ENCODE results near the gene S100A12. TPM values are rescaled to one million over a fixed set of nuclear protein-coding genes. Genes with fewer than 3 reads are reported as not detected.
A peak's percentile ranks its signal among the peaks of the same experiment; 100 is the strongest.

The S100A12 gene
- total and polyA plus RNA-seq, 7 donors: 0.40 to 3.5 (median 1.7) TPM

DNA sequence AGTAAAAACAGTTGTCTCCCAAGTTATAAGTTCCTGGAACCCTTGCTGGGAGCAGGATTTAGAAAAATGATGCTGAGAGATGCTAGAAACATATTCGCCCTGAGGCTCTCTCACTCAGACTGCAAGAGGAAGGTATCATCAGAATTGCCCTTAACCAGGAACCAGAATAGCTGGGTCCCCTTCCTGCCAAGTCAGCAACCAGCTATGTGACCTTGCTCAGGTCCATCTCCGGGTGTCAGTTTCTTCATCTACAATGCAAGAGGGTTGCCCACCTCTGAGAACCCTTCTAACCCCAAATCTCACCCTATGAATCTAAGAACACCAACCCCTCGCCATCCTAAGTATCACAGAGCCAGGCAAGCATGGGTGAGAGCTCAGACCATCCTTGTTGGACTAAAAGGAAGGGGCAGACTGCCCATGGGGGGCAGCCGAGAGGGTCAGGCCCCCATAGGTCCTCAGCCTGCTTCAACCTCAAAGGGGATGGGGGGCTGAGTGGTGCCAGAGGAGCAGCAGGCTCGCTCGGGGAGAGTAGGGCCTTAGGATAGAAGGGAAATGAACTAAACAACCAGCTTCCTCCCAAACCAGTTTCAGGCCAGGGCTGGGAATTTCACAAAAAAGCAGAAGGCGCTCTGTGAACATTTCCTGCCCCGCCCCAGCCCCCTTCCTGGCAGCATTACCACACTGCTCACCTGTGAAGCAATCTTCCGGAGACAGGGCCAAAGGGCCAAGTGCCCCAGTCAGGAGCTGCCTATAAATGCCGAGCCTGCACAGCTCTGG lies 18.2 kb downstream of the S100A12 start:
- Histone ChIP-seq H3K4me1 (no peaks in the 10 kb centered on the region), H3K27ac (no peak overlapping the region), H3K4me3 (no peak overlapping the region), H3K9me3 (no peaks in the 10 kb centered on the region), H3K36me3 (ENCODE audit: insufficient read depth in 1 of 2, low read depth in 1 of 2) (no peaks in the 10 kb centered on the region), H3K27me3 (ENCODE audit: insufficient read depth in 3 of 3, low read length in 2 of 3) (peaks cover 0 to 4% (median 0%) of the 10 kb centered on the region in 3 donors)
- intact Hi-C loops (cut with DNase I): loop anchor here in 1 of 2 donors (10.0 kb wide), 1 partner anchor 398 kb away; no protein-coding TSS in a partner anchor
- ATAC-seq (peak; percentile 40 to 75 (median 56)), DNase-seq (peak; percentile 68 to 76)
- WGBS, 3 donors: 59 to 65% (median 60%) methylated on average over 10 of the region's 10 CpGs
- TF ChIP-seq, protein P1, sequence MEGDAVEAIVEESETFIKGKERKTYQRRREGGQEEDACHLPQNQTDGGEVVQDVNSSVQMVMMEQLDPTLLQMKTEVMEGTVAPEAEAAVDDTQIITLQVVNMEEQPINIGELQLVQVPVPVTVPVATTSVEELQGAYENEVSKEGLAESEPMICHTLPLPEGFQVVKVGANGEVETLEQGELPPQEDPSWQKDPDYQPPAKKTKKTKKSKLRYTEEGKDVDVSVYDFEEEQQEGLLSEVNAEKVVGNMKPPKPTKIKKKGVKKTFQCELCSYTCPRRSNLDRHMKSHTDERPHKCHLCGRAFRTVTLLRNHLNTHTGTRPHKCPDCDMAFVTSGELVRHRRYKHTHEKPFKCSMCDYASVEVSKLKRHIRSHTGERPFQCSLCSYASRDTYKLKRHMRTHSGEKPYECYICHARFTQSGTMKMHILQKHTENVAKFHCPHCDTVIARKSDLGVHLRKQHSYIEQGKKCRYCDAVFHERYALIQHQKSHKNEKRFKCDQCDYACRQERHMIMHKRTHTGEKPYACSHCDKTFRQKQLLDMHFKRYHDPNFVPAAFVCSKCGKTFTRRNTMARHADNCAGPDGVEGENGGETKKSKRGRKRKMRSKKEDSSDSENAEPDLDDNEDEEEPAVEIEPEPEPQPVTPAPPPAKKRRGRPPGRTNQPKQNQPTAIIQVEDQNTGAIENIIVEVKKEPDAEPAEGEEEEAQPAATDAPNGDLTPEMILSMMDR (IDR thresholded peaks at IDR 0.05): no peak

DNA sequence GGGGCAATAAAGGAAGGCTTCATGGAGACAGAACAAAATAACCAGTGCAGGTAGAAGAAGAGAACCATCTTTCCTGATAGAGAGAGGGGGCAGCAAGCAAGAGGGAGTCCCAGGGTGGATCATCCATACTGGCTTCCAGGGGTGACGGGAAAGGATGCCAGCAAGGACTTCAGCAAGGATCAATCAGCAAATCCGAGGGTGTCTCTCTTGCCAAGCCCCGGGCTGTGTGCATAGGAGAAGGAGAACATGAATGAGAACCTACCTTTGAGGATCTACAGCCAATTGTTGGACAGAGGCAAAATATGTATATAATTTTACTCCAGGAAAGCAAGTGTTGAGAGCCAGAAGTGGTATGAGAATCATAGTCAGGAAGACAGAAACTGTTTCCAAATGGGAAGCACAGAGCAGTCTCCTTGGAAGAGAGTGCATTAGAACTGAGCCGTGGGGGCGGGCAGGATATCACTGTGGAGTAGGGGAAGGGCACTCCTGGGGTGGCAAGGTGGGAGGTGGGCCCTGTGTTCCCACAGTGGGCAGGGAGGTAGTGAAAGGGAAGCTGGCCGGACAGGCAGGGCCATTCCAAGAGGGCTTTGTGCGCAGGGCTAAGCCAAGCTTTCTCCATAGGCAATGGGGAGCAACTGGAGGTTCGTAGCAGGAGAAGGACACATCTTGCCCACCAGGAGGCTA lies 18.9 kb downstream of the S100A12 start:
- TF ChIP-seq, protein P1 (IDR thresholded peaks at IDR 0.05): no peak
- Histone ChIP-seq H3K4me3 (no peak overlapping the region), H3K36me3 (ENCODE audit: insufficient read depth in 1 of 2, low read depth in 1 of 2) (no peaks in the 10 kb centered on the region), H3K4me1 (no peaks in the 10 kb centered on the region), H3K9me3 (no peaks in the 10 kb centered on the region), H3K27ac (no peak overlapping the region), H3K27me3 (ENCODE audit: insufficient read depth in 3 of 3, low read length in 2 of 3) (peaks cover 0 to 4% (median 0%) of the 10 kb centered on the region in 3 donors)
- ATAC-seq (no peak), DNase-seq (no peak)
- intact Hi-C loops (cut with DNase I): loop anchor here in 1 of 2 donors (10.0 kb wide), 1 partner anchor 398 kb away; no protein-coding TSS in a partner anchor
- 66 to 79% (median 79%) methylated on average over 8 of the region's 8 CpGs for WGBS, 3 donors

DNA sequence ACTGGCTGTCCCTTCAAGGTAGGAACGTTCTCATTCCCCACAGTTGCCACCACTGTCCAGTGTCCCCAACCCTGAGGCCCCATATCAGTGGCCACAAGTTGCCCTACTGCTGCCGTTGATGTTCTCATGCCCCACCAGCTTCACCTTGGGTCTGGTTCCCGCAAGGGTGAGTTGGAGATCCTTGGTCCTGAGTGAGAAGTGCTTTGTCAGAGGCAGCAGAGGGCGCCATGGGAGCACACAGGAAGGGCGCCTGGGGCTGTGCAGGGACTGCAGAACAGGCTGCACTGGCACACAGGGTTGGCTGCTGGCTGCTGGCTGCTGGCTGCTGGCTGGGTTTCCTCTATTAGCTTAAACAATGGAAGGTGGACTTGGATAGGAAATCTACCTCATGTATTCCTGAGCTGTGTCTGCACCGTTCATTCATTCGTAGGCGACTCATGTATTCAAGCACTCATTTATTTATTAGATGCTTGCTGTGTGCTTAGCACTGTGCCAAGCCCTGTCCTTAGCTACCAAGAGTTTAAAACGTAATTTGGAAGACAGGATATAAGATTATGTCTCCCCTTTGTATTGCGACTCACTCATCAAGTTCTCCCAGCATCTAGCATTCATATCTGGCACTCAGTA lies 19.9 kb downstream of the S100A12 start:
- 43 to 51% (median 44%) methylated on average over 10 of the region's 10 CpGs for WGBS, 3 donors
- H3K36me3 ChIP-seq (ENCODE audit: insufficient read depth in 1 of 2, low read depth in 1 of 2): no peaks in the 10 kb centered on the region
- no peak overlapping the region for H3K27ac ChIP-seq
- no peaks in the 10 kb centered on the region for H3K4me1 ChIP-seq
- H3K27me3 ChIP-seq (ENCODE audit: insufficient read depth in 3 of 3, low read length in 2 of 3): peaks cover 0 to 4% (median 0%) of the 10 kb centered on the region in 3 donors
- intact Hi-C loops (cut with DNase I): loop anchor here in 1 of 2 donors (10.0 kb wide), 1 partner anchor 399 kb away; no protein-coding TSS in a partner anchor
- TF ChIP-seq, protein P1 (IDR thresholded peaks at IDR 0.05): peak; percentile 37
- DNase-seq: peak; percentile 64 to 72
- H3K4me3 ChIP-seq: no peak overlapping the region
- H3K9me3 ChIP-seq: no peaks in the 10 kb centered on the region
- peak; percentile 73 to 77 (median 76) for ATAC-seq

DNA sequence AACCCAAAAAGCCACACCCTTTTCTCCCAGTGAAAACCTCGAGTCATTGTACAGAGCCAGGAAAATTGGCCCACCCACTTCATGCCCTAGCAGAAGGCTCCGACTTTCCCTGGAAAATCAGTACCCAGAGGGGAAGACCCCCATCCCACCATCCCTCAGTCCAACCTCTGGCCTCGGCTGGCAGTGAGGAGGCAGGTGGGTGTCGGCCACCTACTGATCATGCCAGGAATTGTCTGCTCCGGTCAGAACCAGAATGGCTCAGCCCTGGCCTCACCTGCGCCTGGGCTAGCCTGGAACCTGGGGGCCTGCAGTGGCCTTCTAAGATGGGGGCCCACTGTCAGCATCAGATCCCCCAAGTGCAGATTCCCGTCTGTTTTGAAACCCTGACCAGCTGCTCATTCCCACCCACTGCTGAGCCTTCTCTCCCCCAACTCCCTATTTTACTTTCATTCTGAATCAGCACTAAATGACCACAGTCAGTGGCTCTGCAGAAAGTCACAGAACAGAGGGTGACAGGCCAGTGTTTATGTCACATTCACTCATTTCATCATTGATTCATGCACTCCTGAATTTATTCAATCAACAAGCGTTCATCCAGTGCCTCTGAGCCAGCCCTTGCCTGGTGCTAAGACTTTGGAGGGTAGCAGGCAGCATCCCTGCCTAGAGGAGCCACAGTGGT lies 20.8 kb downstream of the S100A12 start:
- TF ChIP-seq, protein P1 (IDR thresholded peaks at IDR 0.05): no peak
- DNase-seq (no peak), ATAC-seq (no peak)
- Histone ChIP-seq H3K4me1 (no peaks in the 10 kb centered on the region), H3K36me3 (ENCODE audit: insufficient read depth in 1 of 2, low read depth in 1 of 2) (no peaks in the 10 kb centered on the region), H3K9me3 (no peaks in the 10 kb centered on the region), H3K4me3 (no peak overlapping the region), H3K27me3 (ENCODE audit: insufficient read depth in 3 of 3, low read length in 2 of 3) (peaks cover 0 to 6% (median 0%) of the 10 kb centered on the region in 3 donors), H3K27ac (no peak overlapping the region)
- WGBS, 3 donors: 55 to 65% (median 60%) methylated on average over 8 of the region's 8 CpGs
- intact Hi-C loops (cut with DNase I): loop anchor here in 1 of 2 donors (5.0 to 10.0 kb wide), 3 partner anchors 43 to 400 kb away; partner anchors contain the start of gene S100A2

Data from psoas muscle (tissue), 8 donors.